Ishikawa (cell line): ENCODE results near the gene RIPK3.

ENCODE experiments used
- CEBPB ChIP-seq: IDR thresholded peaks from 2 replicates; pipeline ENCODE4 v1.6.1; 2012
- EP300 ChIP-seq: IDR thresholded peaks from 2 replicates; pipeline ENCODE4 v1.6.1; 2012; ENCODE audit warnings: borderline replicate concordance
- FOXM1 ChIP-seq: IDR thresholded peaks from 2 replicates; pipeline ENCODE4 v1.6.1; 2012; ENCODE audit warnings: low read depth, borderline replicate concordance
- MAX ChIP-seq: IDR thresholded peaks from 2 replicates; pipeline ENCODE4 v1.6.1; 2012
- NFIC ChIP-seq: IDR thresholded peaks from 2 replicates; pipeline ENCODE4 v1.6.1; 2012
- RAD21 ChIP-seq: IDR thresholded peaks from 2 replicates; pipeline ENCODE4 v1.6.1; 2012; ENCODE audit warnings: low read depth
- REST ChIP-seq: IDR thresholded peaks from 2 replicates; pipeline ENCODE4 v1.6.1; 2012; ENCODE audit warnings: low read depth, mild to moderate bottlenecking
- TAF1 ChIP-seq: IDR thresholded peaks from 2 replicates; pipeline ENCODE4 v1.6.1; 2012; ENCODE audit warnings: low read depth, mild to moderate bottlenecking
- TEAD4 ChIP-seq: IDR thresholded peaks from 2 replicates; pipeline ENCODE4 v1.6.1; 2012
- USF1 ChIP-seq: IDR thresholded peaks from 2 replicates; pipeline ENCODE4 v1.6.1; 2012
- YY1 ChIP-seq: IDR thresholded peaks from 2 replicates; pipeline ENCODE4 v1.6.1; 2012; ENCODE audit warnings: low read depth
- ZBTB7A ChIP-seq: IDR thresholded peaks from 2 replicates; pipeline ENCODE4 v1.6.1; 2012; ENCODE audit warnings: low read depth

GRCh38 chr14:24312736-24313507, 26.9 kb downstream of the RIPK3 start:
- no peak for TF ChIP-seq TAF1
- TF ChIP-seq NFIC = no peak
- TF ChIP-seq TEAD4 = no peak
- no peak for TF ChIP-seq RAD21
- no peak for TF ChIP-seq FOXM1
- no peak for TF ChIP-seq MAX
- TF ChIP-seq CEBPB = no peak
- TF ChIP-seq REST = no peak
- TF ChIP-seq EP300 = no peak
- no peak for TF ChIP-seq ZBTB7A
- TF ChIP-seq YY1 = no peak
- TF ChIP-seq USF1 = no peak
